Measurements from ENCODE around the gene ANKRD61.
"Not testable (repeated sequence)": the region's sequence is repeated elsewhere in the genome, so short reads cannot be mapped to it uniquely, and the experiment has no call there.

Gene ANKRD61

DNA sequence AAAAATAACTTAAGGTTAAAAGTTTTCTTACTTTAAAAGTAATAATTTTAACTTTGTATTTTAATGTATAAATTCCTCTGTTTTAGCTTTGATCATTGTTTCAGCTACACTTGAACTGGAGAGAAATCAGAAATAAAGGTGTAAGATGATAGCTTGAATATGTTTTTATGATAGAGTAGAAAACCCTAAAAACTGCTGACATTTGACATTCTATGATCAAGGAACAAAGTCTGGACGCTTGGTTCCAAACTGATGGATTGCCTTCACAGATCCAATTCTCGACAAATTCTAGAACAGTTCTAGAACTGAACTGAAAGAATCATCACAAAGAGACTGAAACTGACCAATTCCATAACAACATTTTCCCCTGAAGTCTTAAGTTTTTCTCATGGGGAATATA is at the start of gene ANKRD61:
ANKRD61 (plus strand) TSS at position 389 of the 400 bp plus-strand sequence; CDS start at position 389, 0 bp downstream.
- no peak for DNase-seq

- DNase-seq, result not testable (repeated sequence)
Observed at GRCh38 chr7:5987061-5987460, 44.1 kb upstream of the ANKRD61 start.

DNA sequence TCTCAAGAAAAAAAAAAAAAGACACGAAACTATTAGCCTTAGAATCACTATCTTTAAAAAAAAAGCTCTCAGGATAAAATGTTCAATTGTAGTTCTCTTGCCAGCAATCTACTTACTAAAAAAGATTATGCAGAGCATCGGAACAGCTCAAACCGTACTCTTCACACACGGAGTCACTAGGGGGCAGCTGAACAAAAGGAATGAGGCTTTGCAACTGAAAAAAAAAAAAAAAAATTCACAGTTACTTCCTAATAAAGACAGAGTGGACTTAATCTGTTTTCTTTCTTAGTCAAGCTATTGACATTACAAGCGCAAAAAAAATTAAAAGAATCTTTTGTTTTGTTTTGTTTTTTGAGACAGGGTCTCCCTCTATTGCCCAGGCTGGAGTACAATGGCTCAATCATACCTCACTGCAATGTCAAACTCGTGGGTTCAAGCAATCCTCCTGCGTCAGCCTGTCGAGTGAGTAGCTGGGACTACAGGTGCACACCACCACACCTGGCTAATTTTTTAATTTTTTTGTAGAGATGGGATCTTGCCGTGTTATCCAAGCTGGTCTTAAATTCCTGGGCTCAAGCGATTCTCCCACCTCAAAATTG is 33.9 kb upstream of the ANKRD61 start:
- DNase-seq, result peak; percentile 52

GRCh38 chr7:6007386-6007785 is 23.8 kb upstream of the ANKRD61 start:
- DNase-seq, result no peak

DNA sequence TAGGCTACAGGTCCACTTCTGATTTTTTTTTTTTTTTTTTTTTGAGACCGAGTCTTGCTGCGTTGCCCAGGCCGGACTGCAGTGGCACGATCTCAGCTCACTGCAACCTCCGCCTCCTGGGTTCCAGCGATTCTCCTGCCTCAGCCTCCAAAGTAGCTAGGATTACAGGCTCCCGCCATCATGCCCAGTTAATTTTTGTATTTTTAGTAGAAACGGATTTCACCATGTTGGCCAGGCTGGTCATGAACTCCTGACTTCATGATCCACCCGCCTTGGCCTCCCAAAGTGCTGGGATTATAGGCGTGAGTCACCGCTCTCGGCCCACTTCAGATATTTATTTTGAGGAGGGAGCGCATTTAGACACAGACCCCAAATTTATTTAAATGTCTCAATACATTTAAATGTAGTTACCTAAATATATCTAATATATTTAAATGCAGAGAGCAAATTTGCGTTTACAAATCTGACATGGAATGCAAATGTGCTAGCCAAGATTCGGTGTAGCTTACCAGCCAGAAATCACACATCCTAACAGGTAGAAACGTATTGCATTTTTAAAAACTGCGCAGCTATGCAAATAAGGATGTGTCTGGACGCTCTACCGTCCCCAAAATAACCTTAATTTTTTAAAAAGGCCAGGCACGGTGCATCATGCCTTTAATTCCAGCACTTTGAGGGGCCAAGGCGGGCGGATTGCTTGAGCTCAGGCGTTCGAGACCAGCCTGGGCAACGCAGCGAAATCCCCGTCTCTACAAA is 23.2 kb upstream of the ANKRD61 start:
- not testable (repeated sequence) for DNase-seq

DNA sequence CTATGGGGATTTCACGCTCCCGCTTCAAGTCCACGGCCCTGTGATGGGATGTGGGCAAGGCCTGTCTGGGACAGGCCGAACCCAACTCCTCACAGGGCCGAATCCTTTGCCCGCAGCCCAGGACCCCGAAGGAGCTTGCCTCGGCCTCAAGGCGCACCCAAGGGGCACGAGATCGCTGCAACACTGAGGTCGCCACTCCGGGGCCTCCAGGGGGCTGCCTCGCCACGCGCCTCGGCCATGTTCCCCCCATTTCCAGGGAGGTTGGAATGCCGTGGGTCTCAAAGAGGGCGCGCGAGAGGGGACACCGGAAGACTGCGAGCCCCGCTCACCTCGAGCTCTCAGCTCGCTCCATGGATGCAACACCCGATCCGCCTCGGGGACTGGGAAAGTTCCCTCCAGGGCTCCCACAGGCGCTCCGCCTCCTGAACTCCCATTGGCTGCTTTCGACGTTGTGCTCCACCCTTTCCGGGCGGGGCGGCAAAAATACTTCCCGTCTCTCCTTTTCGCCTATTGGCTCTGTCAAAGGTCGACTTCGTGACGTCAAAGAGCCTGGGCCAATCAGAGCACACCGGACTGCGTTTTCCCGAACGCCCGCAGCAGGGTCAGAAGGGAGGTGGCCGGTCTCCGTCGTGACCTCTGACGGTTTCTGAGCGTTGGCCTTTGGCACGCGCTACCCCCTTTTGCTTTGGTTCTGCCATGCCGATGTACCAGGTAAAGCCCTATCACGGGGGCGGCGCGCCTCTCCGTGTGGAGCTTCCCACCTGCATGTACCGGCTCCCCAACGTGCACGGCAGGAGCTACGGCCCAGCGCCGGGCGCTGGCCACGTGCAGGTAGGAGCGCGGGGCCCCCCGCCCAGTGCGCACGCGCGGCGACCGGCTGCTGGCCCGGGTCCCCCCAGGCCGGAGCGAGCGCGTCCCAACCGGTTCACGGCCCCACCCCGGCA is 22.2 kb upstream of the ANKRD61 start, which contains the start of the genes AIMP2 and PMS2:
AIMP2 (plus strand) TSS at position 605 of the 944 bp plus-strand sequence; CDS start at position 697, 92 bp downstream.
PMS2 (minus strand) TSS at position 382 of the 944 bp plus-strand sequence; CDS start at position 352, 30 bp downstream.
- DNase-seq, result peak; percentile 100

GRCh38 chr7:6010370-6010769 is 20.8 kb upstream of the ANKRD61 start:
- not testable (repeated sequence) for DNase-seq

GRCh38 chr7:6011541-6011940 is 19.6 kb upstream of the ANKRD61 start:
- DNase-seq, result no peak

DNA sequence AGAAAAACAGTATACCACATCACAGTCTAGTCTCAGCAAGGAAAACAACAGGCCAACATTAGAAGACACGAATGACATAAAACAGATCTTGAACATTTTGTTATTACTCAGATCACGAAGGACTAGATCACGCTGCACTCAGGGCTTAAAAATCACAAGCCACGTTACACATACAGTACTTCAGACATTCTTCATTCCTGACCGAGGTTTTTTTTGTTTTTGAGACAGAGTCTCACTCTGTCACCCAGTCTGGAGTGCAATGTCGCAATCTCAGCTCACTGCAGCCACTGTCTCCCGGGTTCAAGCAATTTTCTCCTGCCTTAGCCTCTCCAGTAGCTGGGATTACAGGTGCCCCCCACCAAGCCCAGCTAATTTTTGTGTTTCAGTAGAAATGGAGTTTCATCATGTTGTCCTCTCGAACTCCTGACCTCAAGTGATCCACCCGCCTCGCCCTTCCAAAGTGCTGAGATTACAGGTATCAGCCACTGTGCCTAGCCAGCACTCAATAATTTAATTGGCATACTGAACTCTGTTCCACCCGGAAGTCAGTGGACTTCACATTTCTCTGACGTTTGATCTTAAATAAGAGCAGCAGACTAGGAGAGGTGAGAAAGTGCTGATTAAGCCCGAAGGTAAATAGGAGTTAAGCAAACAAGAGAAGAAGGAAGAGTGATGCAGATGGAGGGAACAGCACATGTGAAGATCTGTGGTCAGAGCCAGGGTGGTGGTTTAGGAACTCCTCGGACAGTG is 18.6 kb upstream of the ANKRD61 start:
- DNase-seq, result no peak

- DNase-seq, result peak; percentile 23
Observed at GRCh38 chr7:6015917-6016652, 15.1 kb upstream of the ANKRD61 start.

GRCh38 chr7:6016653-6016966 is 14.6 kb upstream of the ANKRD61 start:
- no peak for DNase-seq

DNA sequence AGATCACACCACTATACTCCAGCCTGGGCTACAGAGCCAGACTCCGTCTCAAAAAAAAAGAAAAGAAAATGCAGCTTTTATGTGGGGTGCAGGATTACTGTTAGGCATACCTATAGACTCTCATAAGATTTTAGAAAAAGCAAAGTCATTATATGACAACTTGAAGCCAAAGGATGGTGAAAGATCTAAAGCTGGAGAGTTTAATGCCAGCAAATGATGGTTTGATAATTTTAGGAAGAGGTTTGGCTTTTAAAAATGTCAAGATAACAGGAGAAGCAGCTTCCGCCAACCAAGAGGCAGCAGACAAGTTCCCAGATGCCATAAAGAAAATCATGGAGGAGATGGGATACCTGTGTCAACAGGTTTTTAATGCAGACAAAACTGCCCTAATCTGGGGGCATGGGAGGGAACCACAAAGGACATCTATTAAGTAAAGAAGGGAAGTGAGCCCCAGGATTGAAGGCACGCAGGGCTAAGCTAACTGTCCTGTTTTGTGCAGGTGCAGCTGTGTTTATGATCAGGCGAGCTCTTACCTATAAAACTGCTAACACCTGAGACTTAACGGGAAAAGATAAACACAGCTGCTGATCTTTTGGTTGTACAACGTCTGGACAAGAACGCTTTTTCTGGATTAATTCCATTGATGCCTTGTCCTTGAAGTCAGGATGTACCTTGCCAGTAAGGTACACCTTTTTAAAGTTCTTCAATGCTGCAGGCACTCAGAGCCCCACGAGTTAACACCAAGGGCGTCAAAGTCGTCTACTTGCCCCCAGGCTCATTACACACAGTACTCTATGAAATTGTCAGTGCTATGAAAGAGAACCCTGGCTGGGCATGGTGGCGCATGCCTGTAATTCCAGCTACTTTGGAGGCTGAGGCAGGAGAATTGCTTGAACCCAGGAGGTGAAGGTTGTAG is 10.5 kb upstream of the ANKRD61 start:
- no peak for DNase-seq

DNA sequence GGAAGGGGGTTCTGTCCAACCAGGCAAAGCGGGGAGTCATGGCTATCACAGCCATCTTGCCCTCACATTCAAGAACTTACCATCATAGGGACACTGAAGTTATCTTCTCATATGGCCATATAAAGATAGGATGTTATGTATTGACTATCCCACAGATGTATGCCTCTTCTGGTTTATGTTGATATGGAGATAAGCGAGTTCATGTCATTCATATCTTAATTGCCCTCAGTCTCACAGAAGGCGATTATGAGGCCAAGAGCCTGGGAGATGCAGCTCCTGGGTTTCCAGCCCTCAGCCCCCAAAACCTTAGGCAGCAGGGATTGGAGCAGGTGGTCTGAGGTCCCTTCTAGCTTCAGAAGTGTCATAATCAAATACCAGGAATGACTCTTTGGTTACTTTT is 8.5 kb upstream of the ANKRD61 start:
- no peak for DNase-seq

DNA sequence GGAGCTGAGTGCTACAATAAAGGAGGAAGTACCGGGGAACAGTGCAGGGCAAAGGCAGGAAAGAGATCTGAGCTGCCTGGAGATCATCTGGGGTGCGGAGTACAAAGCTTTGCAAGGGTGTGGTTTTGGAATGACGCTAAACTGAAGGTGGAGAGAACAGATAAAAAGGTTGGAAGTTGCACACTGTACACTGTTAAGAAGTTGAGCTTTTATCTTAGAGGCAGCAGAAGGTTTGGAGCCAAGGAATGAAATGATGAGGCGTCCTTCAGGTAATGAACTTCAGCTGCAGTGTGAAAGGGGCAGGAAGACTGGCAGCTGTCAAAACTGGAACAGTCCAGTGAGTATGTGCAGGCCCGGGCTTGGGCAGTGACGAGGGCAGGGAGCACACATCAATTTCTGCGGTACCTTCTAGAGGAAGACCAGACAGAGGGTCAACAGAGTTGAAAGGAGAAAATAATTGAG is 7.2 kb upstream of the ANKRD61 start:
- DNase-seq, result no peak

- peak; percentile 78 for DNase-seq
Observed at GRCh38 chr7:6026011-6026819, 5.0 kb upstream of the ANKRD61 start.

DNA sequence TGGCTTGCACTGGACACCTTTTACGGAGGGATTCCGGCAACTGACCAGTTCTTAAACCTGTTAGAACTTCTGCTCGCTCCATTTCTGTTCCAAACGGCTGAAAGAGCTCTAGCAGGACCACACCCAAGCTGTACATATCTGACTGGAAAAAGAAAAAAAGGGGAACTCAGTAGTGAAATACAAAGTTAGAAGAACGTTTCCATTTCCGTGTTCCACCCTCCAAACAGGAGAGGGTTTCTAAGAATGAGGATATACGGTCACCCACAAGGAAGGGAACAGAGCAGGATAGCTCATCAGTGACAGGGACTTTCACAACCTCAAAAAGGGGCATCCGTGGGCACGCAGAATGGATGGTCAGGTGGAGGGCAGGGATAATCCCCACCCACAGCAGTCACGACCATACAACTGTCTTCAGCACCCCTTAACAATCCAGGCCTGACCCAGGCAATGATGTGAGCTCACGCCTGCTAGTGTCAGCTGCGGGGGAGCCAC is 4.3 kb upstream of the ANKRD61 start:
- no peak for DNase-seq

GRCh38 chr7:6027806-6028365 is 3.3 kb upstream of the ANKRD61 start:
- DNase-seq, result no peak

GRCh38 chr7:6028563-6028962 is 2.6 kb upstream of the ANKRD61 start:
- DNase-seq, result no peak

- no peak for DNase-seq
Observed at GRCh38 chr7:6031567-6031966, 391 bp downstream of the ANKRD61 start.
